WI38 (cell line): ENCODE measurements around the gene DNAI7.

Source experiments
- H3K4me3 ChIP-seq: 2 replicates; pipeline ENCODE4 v1.5.1; 2011; ENCODE audit warnings: low read depth, mild to moderate bottlenecking, control low read depth, low read length
- CTCF ChIP-seq: IDR thresholded peaks from 2 replicates; pipeline ENCODE4 v1.5.1; 2012; ENCODE audit warnings: low read depth, mild to moderate bottlenecking, control low read depth, low read length

The DNAI7 gene

GRCh38 chr12:25123126-25123525 is 71.8 kb downstream of the DNAI7 start:
- no peak for TF ChIP-seq CTCF
- H3K4me3 ChIP-seq, result no peak overlapping the region

- no peak overlapping the region for H3K4me3 ChIP-seq
- no peak for TF ChIP-seq CTCF
These were observed 73.0 kb downstream of the DNAI7 start for GRCh38 chr12:25121916-25122315.

GRCh38 chr12:25121110-25121509 is 73.8 kb downstream of the DNAI7 start:
- H3K4me3 ChIP-seq, result no peak overlapping the region
- TF ChIP-seq CTCF, result no peak

- TF ChIP-seq CTCF, result no peak
These were observed 75.9 kb downstream of the DNAI7 start for GRCh38 chr12:25119020-25119419.

GRCh38 chr12:25115677-25116076 is 79.3 kb downstream of the DNAI7 start:
- no peak overlapping the region for H3K4me3 ChIP-seq
- no peak for TF ChIP-seq CTCF

More at GRCh38 chr12:25119020-25119419, 75.9 kb downstream of the DNAI7 start:
- no peak overlapping the region for H3K4me3 ChIP-seq

GRCh38 chr12:25113651-25114050 is 81.3 kb downstream of the DNAI7 start:
- TF ChIP-seq CTCF, result no peak
- H3K4me3 ChIP-seq, result no peak overlapping the region

GRCh38 chr12:25110260-25110659 is 84.7 kb downstream of the DNAI7 start:
- TF ChIP-seq CTCF, result no peak
- no peak overlapping the region for H3K4me3 ChIP-seq
